Stimulated activated CD8-positive, alpha-beta memory T cell treated with anti-CD3 and anti-CD28 coated beads, Interleukin-15, amount 100 ng/mL, for 4 hours (primary cell): ENCODE measurements around the gene SSX4B.
"Not testable (repeated sequence)": the region's sequence is repeated elsewhere in the genome, so short reads cannot be mapped to it uniquely, and the experiment has no call there.

Experiments
- DNase-seq, 2 donors: peaks; one replicate each; pipeline ENCODE4 v3.0.0-alpha.2; 2020; ENCODE audit warnings: low read depth in 2 of 2

SSX4B gene, protein sequence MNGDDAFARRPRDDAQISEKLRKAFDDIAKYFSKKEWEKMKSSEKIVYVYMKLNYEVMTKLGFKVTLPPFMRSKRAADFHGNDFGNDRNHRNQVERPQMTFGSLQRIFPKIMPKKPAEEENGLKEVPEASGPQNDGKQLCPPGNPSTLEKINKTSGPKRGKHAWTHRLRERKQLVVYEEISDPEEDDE

GRCh38 chrX:48411860-48412259, at the start of gene SSX4B:
Gene SSX4B (minus strand): TSS chrX:48411960. CDS start chrX:48411372, 588 bp downstream.
- not testable (repeated sequence) for DNase-seq

- no peak for DNase-seq
These were observed 48.8 kb upstream of the SSX4B start for GRCh38 chrX:48460606-48461005.

DNA sequence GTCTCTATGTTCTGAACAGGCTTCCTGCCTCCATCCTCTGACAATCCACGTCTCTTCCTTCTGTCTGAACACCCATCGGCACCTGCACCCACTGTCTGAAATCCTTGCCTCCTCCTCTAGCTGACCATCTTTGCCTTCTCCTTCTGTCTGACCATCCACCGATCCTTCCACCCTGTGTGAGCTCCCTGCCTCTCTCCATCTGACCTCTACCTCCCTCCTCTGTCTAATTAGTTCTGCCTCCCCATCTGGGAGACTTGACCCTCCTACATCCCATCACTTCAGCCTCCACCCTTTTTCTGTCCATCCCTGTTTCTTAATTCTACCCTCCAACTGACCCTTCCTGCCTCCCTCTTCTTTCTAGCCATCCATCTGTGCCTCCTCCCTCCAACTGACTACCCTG, 48.3 kb upstream of the SSX4B start:
- no peak for DNase-seq

DNA sequence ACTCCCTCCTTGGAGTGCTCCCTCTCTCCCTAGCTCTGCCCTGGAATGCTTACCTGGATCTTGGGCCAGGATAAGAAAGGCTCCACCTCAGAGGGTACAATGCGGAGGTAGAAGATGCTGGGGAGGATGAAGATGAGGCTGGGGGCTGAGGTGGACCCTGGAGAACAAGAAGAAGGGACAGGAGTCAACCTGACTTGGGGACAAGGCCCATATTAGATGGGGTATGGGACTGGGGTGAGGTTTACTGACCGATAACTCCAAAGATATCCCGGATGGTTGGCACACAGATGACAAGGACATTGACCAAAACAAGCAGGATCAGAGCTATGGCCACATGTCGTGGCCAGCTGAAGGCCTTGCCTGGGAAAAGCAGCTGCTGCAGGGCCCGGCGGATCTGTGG, 47.7 kb upstream of the SSX4B start:
- DNase-seq, result no peak

- DNase-seq, result no peak
These were observed 47.0 kb upstream of the SSX4B start for GRCh38 chrX:48458711-48459110.

DNA sequence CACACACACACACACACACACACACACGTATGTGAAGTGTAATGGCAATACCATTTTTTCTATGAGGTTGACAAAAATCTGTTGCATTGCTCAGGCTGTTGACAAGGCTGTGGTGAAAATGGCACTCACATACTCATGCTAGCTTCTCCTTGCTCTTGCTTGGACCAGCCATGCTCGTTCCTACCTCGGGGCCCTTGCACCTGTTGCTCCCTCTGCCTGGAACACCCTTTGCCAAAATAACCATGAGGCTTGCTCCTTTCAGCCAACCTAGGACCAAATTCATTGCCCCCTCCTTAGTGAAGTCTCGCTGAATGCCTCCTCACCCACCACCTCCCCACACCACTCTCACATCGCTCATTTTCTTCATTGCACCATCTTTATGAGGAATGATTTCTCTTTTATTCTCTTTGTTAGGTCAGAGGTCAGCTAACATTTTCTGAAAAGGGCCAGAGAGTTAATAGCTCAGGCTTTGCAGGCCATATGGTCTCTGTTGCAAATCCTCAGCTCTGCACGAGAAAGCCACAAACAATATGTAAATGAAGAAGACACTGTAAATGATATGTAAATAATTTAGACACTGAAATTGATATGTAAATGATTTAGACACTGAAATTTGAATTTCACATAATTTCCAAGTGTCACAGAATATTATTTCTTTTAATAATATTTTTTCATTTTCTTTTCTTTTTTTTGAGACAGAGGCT, 45.0 kb upstream of the SSX4B start:
- DNase-seq, result no peak

DNA sequence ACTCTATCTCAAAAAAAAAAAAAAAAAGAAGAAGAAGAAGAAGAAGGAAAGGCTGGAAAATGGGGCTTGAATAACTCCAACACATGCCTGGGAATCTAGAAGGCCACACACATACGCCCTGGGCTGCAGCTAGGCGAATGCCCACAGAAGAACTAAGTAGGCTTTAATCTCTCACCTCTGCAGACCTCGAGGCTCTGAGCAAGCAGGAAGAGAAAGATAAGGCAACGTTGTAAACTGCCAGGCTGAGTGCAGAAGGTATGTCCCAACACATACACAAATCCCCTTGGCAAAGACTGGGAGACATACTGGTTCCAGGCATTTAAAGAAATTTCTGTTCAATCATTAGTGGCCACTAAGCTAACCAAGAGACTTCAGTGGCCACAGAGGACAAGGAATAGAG, 39.9 kb upstream of the SSX4B start:
- DNase-seq, result no peak

DNA sequence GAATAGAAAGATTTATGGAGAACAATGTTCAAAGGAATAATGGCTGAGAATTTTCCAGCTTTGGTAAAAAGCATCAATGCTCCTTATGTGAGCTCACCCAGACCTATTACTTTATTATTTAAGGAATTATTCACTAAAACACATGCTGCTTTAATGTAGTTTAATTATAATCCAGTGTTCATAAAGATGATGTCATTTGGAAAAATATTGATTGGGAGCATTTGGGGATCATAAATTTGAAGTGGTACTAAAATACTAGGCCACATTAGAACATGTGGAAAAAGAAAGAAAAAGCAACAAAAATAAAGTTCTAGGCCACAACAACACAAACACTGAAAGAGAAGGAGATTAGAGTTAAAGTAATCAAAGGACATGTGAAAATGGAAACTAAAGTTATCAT, 38.3 kb upstream of the SSX4B start:
- no peak for DNase-seq

GRCh38 chrX:48447201-48447600, 35.4 kb upstream of the SSX4B start:
- DNase-seq, result not testable (repeated sequence)

GRCh38 chrX:48433713-48434112, 22.0 kb upstream of the SSX4B start:
- not testable (repeated sequence) for DNase-seq

DNA sequence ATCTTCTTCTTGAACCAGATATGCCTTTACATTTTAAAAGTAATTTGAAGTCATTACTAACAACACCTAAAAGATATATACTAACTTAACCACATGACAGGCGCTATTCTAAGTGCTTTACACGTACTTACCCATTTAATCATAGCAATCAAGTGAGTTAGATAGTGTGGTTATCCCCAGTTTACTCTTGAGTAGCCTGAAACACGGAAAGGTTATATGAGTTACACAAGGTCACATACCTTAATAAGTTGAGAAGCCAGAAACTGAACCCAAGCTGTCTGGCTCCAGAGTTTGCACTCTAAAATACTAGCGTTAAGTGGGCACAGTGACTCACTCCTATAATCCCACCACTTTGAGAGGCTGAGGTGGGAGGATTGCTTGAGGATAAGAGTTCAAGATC, 18.4 kb upstream of the SSX4B start:
- DNase-seq, result not testable (repeated sequence)

DNA sequence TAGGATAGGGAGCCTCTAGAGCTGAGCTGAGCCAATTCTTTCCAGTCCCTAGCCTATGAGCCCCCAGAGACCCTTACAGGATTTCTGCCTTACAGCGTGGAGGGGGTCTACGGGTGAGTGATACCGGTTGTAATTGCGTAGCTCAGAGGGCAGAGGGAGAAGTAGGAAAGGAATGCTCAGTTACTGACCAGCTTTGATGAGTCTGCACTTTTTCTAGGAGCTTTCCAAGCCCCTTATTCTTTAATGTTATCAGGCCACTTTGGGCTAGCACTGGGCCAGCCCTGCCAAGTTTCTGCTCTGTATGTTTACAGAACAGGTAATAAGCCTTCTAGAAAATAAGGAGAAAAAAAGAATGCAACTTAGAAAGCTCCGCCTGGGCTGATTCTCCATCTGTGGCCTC, 17.8 kb upstream of the SSX4B start:
- DNase-seq, result not testable (repeated sequence)

- not testable (repeated sequence) for DNase-seq
These were observed 15.4 kb upstream of the SSX4B start for GRCh38 chrX:48427027-48427716.

DNA sequence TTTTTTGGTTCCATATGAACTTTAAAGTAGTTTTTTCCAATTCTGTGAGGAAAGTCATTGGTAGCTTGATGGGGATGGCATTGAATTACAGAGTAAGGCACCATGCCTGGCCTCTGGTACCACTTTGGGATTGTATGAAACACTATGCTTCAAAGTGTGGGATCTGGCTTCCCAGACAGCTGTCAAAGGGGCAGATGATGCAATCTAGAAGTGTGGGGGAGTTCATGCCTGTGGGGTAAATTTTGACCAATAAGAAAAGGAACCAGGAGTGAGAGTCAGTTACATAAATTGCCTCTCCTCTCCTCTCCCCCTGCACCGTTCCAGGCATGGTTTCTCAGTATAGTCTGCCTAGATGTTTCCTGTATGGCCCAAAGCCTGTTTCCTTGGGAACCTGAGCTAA, 13.9 kb downstream of the SSX4B start:
- not testable (repeated sequence) for DNase-seq

DNA sequence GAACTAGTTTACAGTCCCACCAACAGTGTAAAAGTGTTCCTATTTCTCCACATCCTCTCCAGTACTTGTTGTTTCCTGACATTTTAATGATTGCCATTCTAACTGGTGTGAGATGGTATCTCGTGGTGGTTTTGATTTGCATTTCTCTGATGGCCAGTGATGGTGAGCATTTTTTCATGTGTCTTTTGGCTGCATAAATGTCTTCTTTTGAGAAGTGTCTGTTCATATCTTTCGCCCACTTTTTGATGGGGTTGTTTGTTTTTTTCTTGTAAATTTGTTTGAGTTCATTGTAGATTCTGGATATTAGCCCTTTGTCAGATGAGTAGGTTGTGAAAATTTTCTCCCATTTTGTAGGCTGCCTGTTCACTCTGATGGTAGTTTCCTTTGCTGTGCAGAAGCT, 14.8 kb downstream of the SSX4B start:
- not testable (repeated sequence) for DNase-seq

GRCh38 chrX:48383239-48383638, 28.5 kb downstream of the SSX4B start, which contains the start of gene SSX4:
Gene SSX4 (plus strand): TSS chrX:48383539. CDS start chrX:48384054, 515 bp downstream.
- not testable (repeated sequence) for DNase-seq

DNA sequence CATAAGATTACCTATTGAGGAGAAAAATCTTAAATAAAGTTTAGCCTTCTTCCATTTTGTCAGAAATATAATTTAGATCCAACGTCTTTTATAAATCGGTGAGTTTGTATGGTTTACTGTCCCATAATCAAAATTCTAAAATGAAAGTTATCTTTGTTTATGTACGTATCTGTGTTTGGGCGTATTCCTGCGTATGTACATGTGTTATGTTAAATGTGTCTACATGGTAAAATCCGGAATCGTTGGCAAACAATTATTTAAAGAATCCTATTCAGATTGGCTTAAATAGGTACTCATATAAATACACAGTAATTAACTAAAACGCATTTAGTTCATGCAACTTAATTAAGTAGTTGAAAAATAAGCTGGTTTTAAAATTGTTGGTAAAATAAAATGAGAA, 41.4 kb downstream of the SSX4B start:
- DNase-seq, result not testable (repeated sequence)

GRCh38 chrX:48367717-48368408, 43.9 kb downstream of the SSX4B start:
- DNase-seq, result not testable (repeated sequence)

DNA sequence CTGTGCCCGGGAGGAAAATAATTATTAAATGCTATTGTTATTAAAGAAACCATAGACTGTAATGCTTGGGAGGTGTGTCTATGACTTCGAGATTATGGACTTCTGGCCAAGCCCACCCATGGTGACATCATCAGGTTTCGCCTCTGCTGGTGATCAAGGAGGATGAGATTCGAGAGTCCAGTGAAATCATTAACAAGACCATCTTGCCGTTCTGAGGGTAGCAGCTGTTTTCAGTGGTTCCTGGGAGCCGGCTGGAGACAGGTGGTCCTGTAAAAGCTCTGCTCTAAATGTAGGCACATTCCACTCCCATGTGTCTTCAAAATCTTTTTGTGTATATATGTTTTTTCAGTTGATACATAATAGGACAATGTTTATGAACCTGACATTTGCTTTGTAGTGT, 52.5 kb downstream of the SSX4B start:
- DNase-seq, result not testable (repeated sequence)

DNA sequence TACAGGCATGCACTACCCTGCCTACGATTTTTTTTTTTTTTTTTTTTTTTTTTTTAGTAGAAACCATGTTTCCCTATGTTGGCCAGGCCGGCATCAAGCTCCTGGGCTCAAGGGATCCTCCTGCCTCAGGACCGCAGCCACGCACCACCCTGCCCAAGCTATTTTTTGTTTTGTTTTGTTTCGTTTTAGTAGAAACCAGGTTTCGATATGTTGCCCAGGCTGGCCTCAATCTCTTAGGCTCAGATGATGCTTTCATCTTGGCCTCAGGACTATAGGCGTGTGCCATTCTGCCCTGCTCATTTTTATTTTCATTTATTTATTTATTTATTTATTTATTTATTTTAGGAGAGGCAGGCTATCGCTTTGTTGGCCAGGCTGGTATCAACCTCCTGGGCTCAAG, 54.1 kb downstream of the SSX4B start:
- no peak for DNase-seq

DNA sequence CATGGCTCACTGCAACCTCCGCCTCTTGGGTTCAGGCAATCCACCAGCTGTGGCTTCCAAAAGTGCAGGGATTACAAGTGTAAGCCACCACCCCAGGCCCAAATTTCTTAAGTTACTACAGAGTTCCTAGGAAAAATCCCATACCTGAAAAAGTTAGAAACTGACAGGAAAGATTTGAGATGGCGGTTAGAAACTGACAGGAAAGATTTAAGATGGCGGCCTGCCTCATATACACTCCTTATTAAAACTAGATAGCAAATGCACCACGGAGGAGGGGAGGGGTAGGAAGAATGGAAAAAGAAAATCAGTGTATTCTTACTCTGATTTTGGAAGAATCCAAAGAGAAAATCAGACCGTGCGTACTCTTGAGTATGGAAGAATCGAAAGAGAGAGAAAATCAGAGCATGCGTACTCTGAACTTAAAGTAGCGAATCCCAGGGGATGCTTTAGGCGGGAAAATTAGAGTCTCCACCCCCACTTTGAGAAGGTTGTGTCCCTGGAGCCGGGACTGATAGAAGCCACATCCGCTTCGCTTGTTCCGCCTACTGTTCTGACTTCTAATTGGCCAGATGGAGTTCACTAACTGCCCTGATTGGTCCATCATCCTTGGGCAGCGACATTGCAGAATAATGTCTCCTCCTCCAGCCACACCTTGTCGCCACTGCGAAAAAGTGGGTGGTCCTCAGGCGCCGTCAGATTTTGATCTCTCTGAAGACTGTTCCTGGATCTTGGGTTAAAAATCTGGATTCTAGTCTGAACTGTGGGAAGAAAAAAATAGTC, 55.3 kb downstream of the SSX4B start, which contains the start of gene SSX3:
Gene SSX3, minus strand, starts transcription at position 389 of the 780 bp plus-strand sequence. CDS start 1,454 bp downstream, outside the sequence.
- DNase-seq, result not testable (repeated sequence)
